Activated T-helper 17 cell treated with anti-CD3 and anti-CD28 coated beads, Interleukin-2, amount 50 U/mL, for 72 hours (primary cell): Measurements from ENCODE around the gene NPR3. TPM values are rescaled to one million over a fixed set of nuclear protein-coding genes. Genes with fewer than 3 reads are reported as not detected.
"Not testable (repeated sequence)": the region's sequence is repeated elsewhere in the genome, so short reads cannot be mapped to it uniquely, and the experiment has no call there.

Source experiments
- ATAC-seq: fragments of 150-1000 bp; cut with Tn5 transposase; replicated peaks from 2 replicates; pipeline ENCODE4 v1.10.0; 2021; ENCODE audit warnings: mild to moderate bottlenecking, moderate library complexity
- H3K27ac Mint-ChIP-seq: one replicate; pipeline ENCODE4 v1.8.0; 2022; ENCODE audit warnings: mixed read lengths
- H3K27me3 Mint-ChIP-seq: one replicate; pipeline ENCODE4 v1.8.0; 2022; ENCODE audit warnings: mixed read lengths
- H3K36me3 Mint-ChIP-seq: one replicate; pipeline ENCODE4 v1.8.0; 2022; ENCODE audit warnings: low read depth, mild to moderate bottlenecking, mixed read lengths
- H3K4me1 Mint-ChIP-seq: one replicate; pipeline ENCODE4 v1.8.0; 2022; ENCODE audit warnings: mixed read lengths
- H3K4me3 Mint-ChIP-seq: one replicate; pipeline ENCODE4 v1.8.0; 2022; ENCODE audit warnings: mild to moderate bottlenecking, mixed read lengths
- H3K9me3 Mint-ChIP-seq: one replicate; pipeline ENCODE4 v1.8.0; 2022; ENCODE audit warnings: mixed read lengths
- total RNA-seq, 2 donors: library from RNA; stranded (reverse); gene quantifications; one replicate each; pipeline ENCODE4 v1.2.3, GENCODE V29; 2022

The NPR3 gene
- total RNA-seq, 2 donors from 2014 or later = 0.09 to 0.66 TPM

- Mint-ChIP-seq H3K27ac (no peak overlapping the region), H3K9me3 (no peaks in the 10 kb centered on the region), H3K4me3 (no peak overlapping the region), H3K4me1 (no peaks in the 10 kb centered on the region), H3K36me3 (no peaks in the 10 kb centered on the region), H3K27me3 (no peaks in the 10 kb centered on the region)
- ATAC-seq = no peak
These were observed 80.6 kb downstream of the NPR3 start for GRCh38 chr5:32791536-32792243.

- ATAC-seq = no peak
- Mint-ChIP-seq H3K36me3 (no peaks in the 10 kb centered on the region), H3K27ac (no peak overlapping the region), H3K4me3 (no peak overlapping the region), H3K9me3 (no peaks in the 10 kb centered on the region), H3K27me3 (no peaks in the 10 kb centered on the region), H3K4me1 (no peaks in the 10 kb centered on the region)
These were observed 83.0 kb downstream of the NPR3 start for GRCh38 chr5:32794086-32794485.

- H3K36me3 Mint-ChIP-seq = no peaks in the 10 kb centered on the region
- no peak overlapping the region for H3K27ac Mint-ChIP-seq
- no peaks in the 10 kb centered on the region for H3K4me1 Mint-ChIP-seq
- no peaks in the 10 kb centered on the region for H3K27me3 Mint-ChIP-seq
- H3K9me3 Mint-ChIP-seq = peaks cover 11% of the 10 kb centered on the region
- H3K4me3 Mint-ChIP-seq = no peak overlapping the region
- no peak for ATAC-seq
These were observed 91.6 kb downstream of the NPR3 start for GRCh38 chr5:32802764-32803163.

GRCh38 chr5:32803656-32804055 is 92.5 kb downstream of the NPR3 start:
- no peaks in the 10 kb centered on the region for H3K27me3 Mint-ChIP-seq
- H3K9me3 Mint-ChIP-seq = peaks cover 17% of the 10 kb centered on the region
- no peak overlapping the region for H3K27ac Mint-ChIP-seq
- no peaks in the 10 kb centered on the region for H3K36me3 Mint-ChIP-seq
- ATAC-seq = no peak
- no peaks in the 10 kb centered on the region for H3K4me1 Mint-ChIP-seq
- H3K4me3 Mint-ChIP-seq = no peak overlapping the region

GRCh38 chr5:32805462-32805861 is 94.3 kb downstream of the NPR3 start:
- H3K4me3 Mint-ChIP-seq, H3K27me3 Mint-ChIP-seq, H3K36me3 Mint-ChIP-seq, ATAC-seq, H3K4me1 Mint-ChIP-seq, H3K27ac Mint-ChIP-seq: not testable (repeated sequence)
- H3K9me3 Mint-ChIP-seq = peaks cover 13% of the 10 kb centered on the region

GRCh38 chr5:32805971-32806638 is 95.0 kb downstream of the NPR3 start:
- H3K36me3 Mint-ChIP-seq = no peaks in the 10 kb centered on the region
- H3K4me3 Mint-ChIP-seq = no peak overlapping the region
- ATAC-seq = no peak
- H3K4me1 Mint-ChIP-seq = no peaks in the 10 kb centered on the region
- no peaks in the 10 kb centered on the region for H3K27me3 Mint-ChIP-seq
- no peak overlapping the region for H3K27ac Mint-ChIP-seq
- peaks cover 13% of the 10 kb centered on the region for H3K9me3 Mint-ChIP-seq

- Mint-ChIP-seq H3K4me1 (no peaks in the 10 kb centered on the region), H3K9me3 (peaks cover 10% of the 10 kb centered on the region)
- ATAC-seq = no peak
These were observed 97.7 kb downstream of the NPR3 start for GRCh38 chr5:32808783-32809182.

GRCh38 chr5:32810804-32811203 is 99.7 kb downstream of the NPR3 start:
- H3K9me3 Mint-ChIP-seq = peaks cover 14% of the 10 kb centered on the region
- H3K36me3 Mint-ChIP-seq = no peaks in the 10 kb centered on the region
- H3K27me3 Mint-ChIP-seq = no peaks in the 10 kb centered on the region
- H3K4me3 Mint-ChIP-seq = no peak overlapping the region
- no peak overlapping the region for H3K27ac Mint-ChIP-seq
- no peaks in the 10 kb centered on the region for H3K4me1 Mint-ChIP-seq
- ATAC-seq = no peak

More at GRCh38 chr5:32808783-32809182, 97.7 kb downstream of the NPR3 start:
- Mint-ChIP-seq H3K4me3 (no peak overlapping the region), H3K27ac (no peak overlapping the region), H3K36me3 (no peaks in the 10 kb centered on the region), H3K27me3 (no peaks in the 10 kb centered on the region)

- Mint-ChIP-seq H3K36me3 (no peaks in the 10 kb centered on the region), H3K27ac (no peak overlapping the region), H3K9me3 (peaks cover 14% of the 10 kb centered on the region), H3K4me1 (no peaks in the 10 kb centered on the region), H3K4me3 (no peak overlapping the region), H3K27me3 (no peaks in the 10 kb centered on the region)
- no peak for ATAC-seq
These were observed 101.3 kb downstream of the NPR3 start for GRCh38 chr5:32812399-32812798.

- H3K27ac Mint-ChIP-seq = no peak overlapping the region
- peaks cover 9% of the 10 kb centered on the region for H3K9me3 Mint-ChIP-seq
- no peak for ATAC-seq
- H3K4me1 Mint-ChIP-seq = no peaks in the 10 kb centered on the region
- H3K36me3 Mint-ChIP-seq = no peaks in the 10 kb centered on the region
- H3K4me3 Mint-ChIP-seq = no peak overlapping the region
- no peaks in the 10 kb centered on the region for H3K27me3 Mint-ChIP-seq
These were observed 103.0 kb downstream of the NPR3 start for GRCh38 chr5:32814141-32814540.

GRCh38 chr5:32814620-32815019 is 103.5 kb downstream of the NPR3 start:
- H3K27ac Mint-ChIP-seq = no peak overlapping the region
- H3K4me1 Mint-ChIP-seq = no peaks in the 10 kb centered on the region
- peaks cover 9% of the 10 kb centered on the region for H3K9me3 Mint-ChIP-seq
- no peak for ATAC-seq
- H3K36me3 Mint-ChIP-seq = no peaks in the 10 kb centered on the region
- no peaks in the 10 kb centered on the region for H3K27me3 Mint-ChIP-seq
- H3K4me3 Mint-ChIP-seq = no peak overlapping the region

GRCh38 chr5:32827981-32828380 is 116.9 kb downstream of the NPR3 start:
- peaks cover 5% of the 10 kb centered on the region for H3K27me3 Mint-ChIP-seq
- no peak overlapping the region for H3K27ac Mint-ChIP-seq

GRCh38 chr5:32828492-32828891 is 117.4 kb downstream of the NPR3 start:
- Mint-ChIP-seq H3K4me1 (no peaks in the 10 kb centered on the region), H3K36me3 (no peaks in the 10 kb centered on the region), H3K27ac (no peak overlapping the region), H3K4me3 (no peak overlapping the region), H3K27me3 (peaks cover 5% of the 10 kb centered on the region), H3K9me3 (peaks cover 5% of the 10 kb centered on the region)
- ATAC-seq = no peak

More at GRCh38 chr5:32827981-32828380, 116.9 kb downstream of the NPR3 start:
- no peak for ATAC-seq
- Mint-ChIP-seq H3K9me3 (peaks cover 5% of the 10 kb centered on the region), H3K4me3 (no peak overlapping the region), H3K36me3 (no peaks in the 10 kb centered on the region), H3K4me1 (no peaks in the 10 kb centered on the region)

GRCh38 chr5:32831624-32832023 is 120.5 kb downstream of the NPR3 start:
- Mint-ChIP-seq H3K27me3 (peaks cover 5% of the 10 kb centered on the region), H3K4me3 (no peak overlapping the region), H3K36me3 (no peaks in the 10 kb centered on the region), H3K4me1 (no peaks in the 10 kb centered on the region), H3K9me3 (peaks cover 5% of the 10 kb centered on the region), H3K27ac (no peak overlapping the region)
- ATAC-seq = no peak

GRCh38 chr5:32833127-32833526 is 122.0 kb downstream of the NPR3 start:
- H3K4me3 Mint-ChIP-seq = no peak overlapping the region
- no peaks in the 10 kb centered on the region for H3K36me3 Mint-ChIP-seq
- no peak overlapping the region for H3K27ac Mint-ChIP-seq
- peaks cover 5% of the 10 kb centered on the region for H3K9me3 Mint-ChIP-seq
- no peak for ATAC-seq
- H3K27me3 Mint-ChIP-seq = peaks cover 5% of the 10 kb centered on the region
- H3K4me1 Mint-ChIP-seq = no peaks in the 10 kb centered on the region
